GM12892 (cell line): ENCODE results near the gene KHNYN.

Source experiments
- POLR2A ChIP-seq: IDR thresholded peaks from 2 replicates; pipeline ENCODE4 v1.6.1; 2011; ENCODE audit warnings: low read depth, low read length, control low read depth
- POLR2AphosphoS5 ChIP-seq: IDR thresholded peaks from 2 replicates; pipeline ENCODE4 v1.6.1; 2011; ENCODE audit warnings: low read depth, low read length, control low read depth
- TAF1 ChIP-seq: IDR thresholded peaks from 2 replicates; pipeline ENCODE4 v1.6.1; 2011; ENCODE audit warnings: low read depth, mild to moderate bottlenecking, control low read depth, low read length, borderline replicate concordance

DNA sequence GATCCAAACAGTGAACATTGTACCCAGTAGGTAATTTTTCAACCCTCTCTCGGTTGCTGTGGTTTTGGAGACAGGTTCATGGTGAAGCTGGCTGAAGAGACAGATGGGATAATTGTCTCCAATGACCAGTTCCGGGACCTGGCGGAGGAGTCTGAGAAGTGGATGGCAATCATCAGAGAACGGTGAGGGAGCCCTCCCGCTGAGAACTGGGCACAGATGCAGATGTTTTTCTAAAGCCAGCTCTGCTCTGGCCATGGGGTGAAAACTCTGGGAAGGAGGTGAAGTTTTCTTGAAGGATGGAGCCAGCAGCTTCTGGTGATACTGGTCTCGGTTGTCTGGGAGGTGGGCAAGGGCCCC, 6.2 kb downstream of the KHNYN start:
- TF ChIP-seq POLR2A: no peak
- TF ChIP-seq TAF1: no peak
- TF ChIP-seq POLR2AphosphoS5: no peak
